H9 (cell line): ENCODE data around the gene PLPP7. TPM values are rescaled to one million over a fixed set of nuclear protein-coding genes. Genes with fewer than 3 reads are reported as not detected.

Experiments used
- DNase-seq: peaks from one replicate; pipeline ENCODE4 v3.0.0-alpha.2; 2017
- H2AFZ ChIP-seq: one replicate; pipeline ENCODE4 v1.6.1; 2013; ENCODE audit warnings: mild to moderate bottlenecking, low read length, control low read depth, moderate library complexity
- H2AK5ac ChIP-seq: 2 replicates; pipeline ENCODE4 v1.6.1; 2013; ENCODE audit warnings: low read length, control low read depth, mixed read lengths; ENCODE audit not compliant: insufficient read length
- H2BK120ac ChIP-seq: one replicate; pipeline ENCODE4 v1.6.1; 2013; ENCODE audit warnings: low read depth, mild to moderate bottlenecking, low read length, control low read depth, inconsistent platforms; ENCODE audit not compliant: poor library complexity, severe bottlenecking
- H2BK12ac ChIP-seq: 2 replicates; pipeline ENCODE4 v1.6.1; 2013; ENCODE audit warnings: low read length, control low read depth, mixed read lengths, low read depth; ENCODE audit not compliant: insufficient read length
- H2BK15ac ChIP-seq: 2 replicates; pipeline ENCODE4 v1.6.1; 2013; ENCODE audit warnings: low read depth, low read length, control low read depth
- H2BK20ac ChIP-seq: one replicate; pipeline ENCODE4 v1.6.1; 2013; ENCODE audit warnings: low read depth, mild to moderate bottlenecking, low read length, control low read depth, inconsistent platforms; ENCODE audit not compliant: poor library complexity, severe bottlenecking
- H2BK5ac ChIP-seq: 2 replicates; pipeline ENCODE4 v1.6.1; 2013; ENCODE audit warnings: low read length, control low read depth, mixed read lengths; ENCODE audit not compliant: insufficient read length
- H3K14ac ChIP-seq: 2 replicates; pipeline ENCODE4 v1.6.1; 2013; ENCODE audit warnings: low read length, control low read depth; ENCODE audit not compliant: insufficient read depth
- H3K18ac ChIP-seq: 2 replicates; pipeline ENCODE4 v1.6.1; 2013; ENCODE audit warnings: low read depth, mild to moderate bottlenecking, mixed read lengths, low read length, control low read depth; ENCODE audit not compliant: insufficient read length
- H3K23ac ChIP-seq: 2 replicates; pipeline ENCODE4 v1.6.1; 2013; ENCODE audit warnings: low read length, control low read depth, mixed read lengths, low read depth; ENCODE audit not compliant: insufficient read length
- H3K23me2 ChIP-seq: 2 replicates; pipeline ENCODE4 v1.6.1; 2013; ENCODE audit warnings: low read depth, mild to moderate bottlenecking, mixed read lengths, low read length, control low read depth; ENCODE audit not compliant: insufficient read length, poor library complexity, severe bottlenecking
- H3K27ac ChIP-seq: 2 replicates; pipeline ENCODE4 v1.5.1; 2013; ENCODE audit warnings: low read length, control low read depth, mixed read lengths, low read depth; ENCODE audit not compliant: insufficient read length
- H3K27me3 ChIP-seq: 2 replicates; pipeline ENCODE4 v1.6.1; 2013; ENCODE audit warnings: low read length, control low read depth, inconsistent platforms; ENCODE audit not compliant: insufficient read depth
- H3K4ac ChIP-seq: 2 replicates; pipeline ENCODE4 v1.6.1; 2013; ENCODE audit warnings: low read depth, mild to moderate bottlenecking, control low read depth, inconsistent platforms, low read length, moderate library complexity
- H3K4me1 ChIP-seq: 2 replicates; pipeline ENCODE4 v1.6.1; 2013; ENCODE audit warnings: low read length, control low read depth, inconsistent platforms; ENCODE audit not compliant: insufficient read depth
- H3K4me2 ChIP-seq: 2 replicates; pipeline ENCODE4 v1.6.1; 2013; ENCODE audit warnings: low read length, control low read depth, mixed read lengths; ENCODE audit not compliant: insufficient read length, insufficient read depth
- H3K56ac ChIP-seq: 2 replicates; pipeline ENCODE4 v1.6.1; 2013; ENCODE audit warnings: low read depth, mild to moderate bottlenecking, mixed read lengths, low read length, control low read depth; ENCODE audit not compliant: insufficient read length
- H3K79me1 ChIP-seq: 2 replicates; pipeline ENCODE4 v1.6.1; 2013; ENCODE audit warnings: low read depth, mild to moderate bottlenecking, moderate library complexity, low read length, control low read depth, inconsistent platforms; ENCODE audit not compliant: insufficient read depth, poor library complexity, severe bottlenecking
- H3K79me2 ChIP-seq: 2 replicates; pipeline ENCODE4 v1.6.1; 2013; ENCODE audit warnings: low read length, control low read depth, inconsistent platforms; ENCODE audit not compliant: insufficient read depth
- H3K9ac ChIP-seq: 2 replicates; pipeline ENCODE4 v1.6.1; 2013; ENCODE audit warnings: low read length, control low read depth, mixed read lengths; ENCODE audit not compliant: insufficient read length; ENCODE audit errors: extremely low read depth
- H3K9me3 ChIP-seq: one replicate; pipeline ENCODE4 v1.6.1; 2013; ENCODE audit warnings: low read depth, low read length, inconsistent platforms; ENCODE audit not compliant: control insufficient read depth
- H3T11ph ChIP-seq: one replicate; pipeline ENCODE4 v1.6.1; 2013; ENCODE audit warnings: mild to moderate bottlenecking, low read length, control low read depth, inconsistent platforms
- H4K20me1 ChIP-seq: one replicate; pipeline ENCODE4 v1.6.1; 2013; ENCODE audit not compliant: control insufficient read depth, insufficient read length, insufficient read depth
- H4K5ac ChIP-seq: 2 replicates; pipeline ENCODE4 v1.6.1; 2013; ENCODE audit warnings: low read depth, mild to moderate bottlenecking, mixed read lengths, low read length, control low read depth; ENCODE audit not compliant: insufficient read length
- H4K8ac ChIP-seq: replicated peaks from 2 replicates; pipeline ENCODE4 v1.6.1; 2013; ENCODE audit warnings: low read length, control low read depth, mixed read lengths, low read depth; ENCODE audit not compliant: insufficient read length
- H4K91ac ChIP-seq: 2 replicates; pipeline ENCODE4 v1.6.1; 2013; ENCODE audit warnings: low read depth, mild to moderate bottlenecking, moderate library complexity, mixed read lengths, low read length, control low read depth; ENCODE audit not compliant: insufficient read length
- H3K27ac Mint-ChIP-seq, 3 experiments: 2 replicates in 2 of 3; 3 replicates in 1 of 3; pipeline ENCODE4 v1.8.0; 2020 to 2021; ENCODE audit warnings: mixed read lengths in 3 of 3, mild to moderate bottlenecking in 1 of 3, moderate library complexity in 1 of 3
- H3K27me3 Mint-ChIP-seq: 2 replicates; pipeline ENCODE4 v1.8.0; 2021; ENCODE audit warnings: low read depth, mild to moderate bottlenecking, moderate library complexity, mixed read lengths
- H3K36me3 Mint-ChIP-seq, 3 experiments: 2 replicates in 2 of 3; 3 replicates in 1 of 3; pipeline ENCODE4 v1.8.0; 2020 to 2021; ENCODE audit warnings: low read depth in 3 of 3, mixed read lengths in 3 of 3; ENCODE audit not compliant: insufficient read depth in 1 of 3
- H3K4me1 Mint-ChIP-seq, 2 experiments: 2 replicates each; pipeline ENCODE4 v1.8.0; 2020; ENCODE audit warnings: mixed read lengths in 2 of 2
- H3K4me3 Mint-ChIP-seq, 2 experiments: 2 replicates in 1 of 2; 3 replicates in 1 of 2; pipeline ENCODE4 v1.8.0; 2020 to 2021; ENCODE audit warnings: mild to moderate bottlenecking in 2 of 2, mixed read lengths in 2 of 2, moderate library complexity in 1 of 2
- H3K9me3 Mint-ChIP-seq, 2 experiments: 2 replicates in 1 of 2; 3 replicates in 1 of 2; pipeline ENCODE4 v1.8.0; 2020; ENCODE audit warnings: mild to moderate bottlenecking in 2 of 2, mixed read lengths in 2 of 2, moderate library complexity in 1 of 2
- CTCF ChIP-seq: fragments of 200-600 bp; sonication (generic); conservative IDR thresholded peaks from 3 replicates; pipeline ENCODE4 v1.8.0; 2021; ENCODE audit warnings: antibody characterized with exemption, mild to moderate bottlenecking
- WGBS: extraction: QIAGEN DNeasy Blood & Tissue Kit; methylation state at CpG from one replicate; pipeline ENCODE4 v1.1.7; 2013; ENCODE audit warnings: missing lambda C conversion rate, low lambda C conversion rate, mixed read lengths; ENCODE audit not compliant: insufficient read length; ENCODE audit errors: extremely low coverage; 5-methylcytosine and 5-hydroxymethylcytosine counted together
- total RNA-seq: library from RNA; stranded (reverse); gene quantifications from 2 replicates; pipeline ENCODE4 v1.2.1, GENCODE V29; 2021

PLPP7 gene
- total RNA-seq, 1 experiment from 2014 or later = 1.9 TPM

DNA sequence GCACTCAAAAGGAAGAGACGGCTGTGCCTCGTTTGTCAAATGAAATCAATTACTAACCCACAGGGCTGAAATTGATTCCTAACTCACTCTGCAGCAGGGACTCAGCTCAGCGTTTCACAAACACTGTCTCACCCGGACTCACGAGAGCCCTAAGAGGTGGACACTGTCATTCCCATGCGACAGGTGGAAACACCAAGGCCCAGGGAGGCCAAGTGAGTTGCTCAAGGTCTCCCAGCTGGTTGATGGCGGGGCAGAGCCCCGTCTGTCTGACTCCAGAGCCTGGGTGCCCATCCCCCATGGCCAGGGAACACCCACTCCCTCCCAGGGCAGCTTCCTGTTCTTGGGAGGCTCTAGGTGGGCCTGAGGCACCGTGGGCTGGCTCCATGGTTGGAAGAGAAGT lies 1.3 kb upstream of the PLPP7 start:
- H3K27me3 ChIP-seq = no peaks in the 10 kb centered on the region
- no peak for TF ChIP-seq CTCF
- no peak overlapping the region for H4K91ac ChIP-seq
- no peak overlapping the region for H3K18ac ChIP-seq
- no peak overlapping the region for H2BK5ac ChIP-seq
- no peaks in the 10 kb centered on the region for H3K79me1 ChIP-seq
- no CpG with 5 or more reads among the region's 9 CpGs for WGBS
- no peaks in the 10 kb centered on the region; the same call in 1 of the 2 replicates for H3K4me1 ChIP-seq
- H3K23ac ChIP-seq = no peak overlapping the region
- Mint-ChIP-seq H3K9me3 (no peaks in the 10 kb centered on the region; a peak in 1 of 5 replicates), H3K36me3 (peaks cover 0 to 2% (median 0%) of the 10 kb centered on the region in 3 experiments; a peak in 2 of 7 replicates), H3K27ac (no peak overlapping the region), H3K27me3 (peaks cover 21% of the 10 kb centered on the region), H3K4me3 (no peak overlapping the region), H3K4me1 (peaks cover 15 to 20% of the 10 kb centered on the region in 2 experiments)
- H2BK12ac ChIP-seq = no peak overlapping the region
- no peak overlapping the region for H4K8ac ChIP-seq
- H3K79me2 ChIP-seq = no peaks in the 10 kb centered on the region
- H3K4me2 ChIP-seq = no peak overlapping the region
- H2AK5ac ChIP-seq = no peak overlapping the region
- no peak overlapping the region for H3K27ac ChIP-seq
- H3K9ac ChIP-seq = no peak overlapping the region
- no peak overlapping the region for H3K4ac ChIP-seq
- no peak overlapping the region for H2BK15ac ChIP-seq
- H2BK120ac ChIP-seq = no peak overlapping the region
- no peak overlapping the region for H2BK20ac ChIP-seq
- H3K56ac ChIP-seq = no peak overlapping the region
- H2AFZ ChIP-seq = no peak overlapping the region
- DNase-seq = no peak
- no peak overlapping the region for H4K5ac ChIP-seq
- no peak overlapping the region for H3T11ph ChIP-seq
- no peak overlapping the region; the same call in 1 of the 2 replicates for H3K14ac ChIP-seq
- no peaks in the 10 kb centered on the region for H3K9me3 ChIP-seq
- H3K23me2 ChIP-seq = no peaks in the 10 kb centered on the region
- H4K20me1 ChIP-seq = peaks cover 2% of the 10 kb centered on the region
